Endothelial cell of umbilical vein (primary cell): ENCODE data around the gene CXXC5. TPM values are rescaled to one million over a fixed set of nuclear protein-coding genes. Genes with fewer than 3 reads are reported as not detected.
"Not testable (repeated sequence)": the region's sequence is repeated elsewhere in the genome, so short reads cannot be mapped to it uniquely, and the experiment has no call there.

Source experiments
- BruUV-seq: library from RNA; stranded (reverse); fragments of 400-500 nt; replicated peaks from 2 replicates; lab custom pipeline; 2021; lab: Mats Ljungman, UMichigan
- CTCF ChIA-PET: fragments of 300-600, 350-600 bp; sonication (Branson Sonifier 250); formaldehyde crosslinking; loops from one replicate; lab custom pipeline; 2021; ENCODE audit warnings: antibody characterized with exemption, inconsistent platforms; lab: Charles Lee
- POLR2A ChIA-PET: fragments of 300-600, 350-600 bp; sonication (Branson Sonifier 250); formaldehyde crosslinking; loops from one replicate; lab custom pipeline; 2021; ENCODE audit warnings: antibody characterized with exemption, inconsistent platforms; lab: Charles Lee
- DNase-seq: peaks from one replicate; pipeline ENCODE4 v3.0.0-alpha.2; 2011; ENCODE audit warnings: low read depth, low spot score
- FAIRE-seq: peaks from 2 replicates; lab custom pipeline; 2011; peaks lifted over from hg19 to GRCh38; lab: Jason Lieb, UNC
- H2AFZ ChIP-seq: 2 replicates; pipeline ENCODE4 v1.6.0; 2012; ENCODE audit warnings: low read depth, low read length, control low read depth, inconsistent platforms
- H3K27ac ChIP-seq: 2 replicates; pipeline ENCODE4 v1.5.1; 2011; ENCODE audit warnings: low read depth, mild to moderate bottlenecking, control low read depth, low read length, moderate library complexity; ENCODE audit not compliant: insufficient read depth
- H3K27me3 ChIP-seq, 2 experiments: 2 replicates each; pipeline versions ENCODE4 v1.6.0 to v1.6.1; 2011; ENCODE audit warnings: low read length in 2 of 2, mixed read lengths in 1 of 2; ENCODE audit not compliant: control insufficient read depth in 2 of 2, insufficient read depth in 2 of 2
- H3K36me3 ChIP-seq, 2 experiments: 2 replicates in 1 of 2; 3 replicates in 1 of 2; pipeline ENCODE4 v1.5.1; 2011; ENCODE audit warnings: low read length in 2 of 2, mild to moderate bottlenecking in 1 of 2, moderate library complexity in 1 of 2; ENCODE audit not compliant: control insufficient read depth in 2 of 2, insufficient read depth in 2 of 2; ENCODE audit errors: extremely low read depth in 1 of 2
- H3K4me1 ChIP-seq: 3 replicates; pipeline ENCODE4 v1.5.1; 2011; ENCODE audit warnings: mild to moderate bottlenecking, low read length; ENCODE audit not compliant: control insufficient read depth, insufficient read depth; ENCODE audit errors: extremely low read depth
- H3K4me2 ChIP-seq: 2 replicates; pipeline ENCODE4 v1.6.1; 2011; ENCODE audit warnings: low read length, control low read depth, mixed read lengths; ENCODE audit not compliant: insufficient read depth
- H3K4me3 ChIP-seq, 3 experiments: fragments of 200-600 bp in 1 of 3; sonication (generic), shearing (Covaris generic) in 1 of 3; replicated peaks in 1 of 3; 2 replicates each; pipeline ENCODE4 v1.5.1; 2011 to 2016; ENCODE audit warnings: control low read depth in 3 of 3, low read length in 3 of 3, mild to moderate bottlenecking in 2 of 3, inconsistent platforms in 1 of 3, low read depth in 1 of 3, moderate library complexity in 1 of 3; ENCODE audit not compliant: insufficient read depth in 1 of 3
- H3K79me2 ChIP-seq: 2 replicates; pipeline ENCODE4 v1.6.0; 2012; ENCODE audit warnings: low read length, inconsistent platforms; ENCODE audit not compliant: control insufficient read depth, insufficient read depth
- H3K9ac ChIP-seq: replicated peaks from 2 replicates; pipeline ENCODE3; 2011; ENCODE audit warnings: low read length, control low read depth; ENCODE audit not compliant: insufficient read depth; ENCODE audit errors: extremely low read depth
- H3K9me1 ChIP-seq: replicated peaks from 3 replicates; pipeline ENCODE4 v1.6.0; 2011; ENCODE audit warnings: mild to moderate bottlenecking, low read length; ENCODE audit not compliant: control insufficient read depth, insufficient read depth; ENCODE audit errors: extremely low read depth
- H3K9me3 ChIP-seq: replicated peaks from 2 replicates; pipeline ENCODE4 v1.5.1; 2012; ENCODE audit warnings: low read length, inconsistent platforms; ENCODE audit not compliant: control insufficient read depth, insufficient read depth
- H4K20me1 ChIP-seq: replicated peaks from 2 replicates; pipeline ENCODE3; 2011; ENCODE audit warnings: mild to moderate bottlenecking, low read length; ENCODE audit not compliant: control insufficient read depth, insufficient read depth; ENCODE audit errors: extremely low read depth
- EZH2 ChIP-seq: IDR thresholded peaks from 2 replicates; pipeline ENCODE4 v1.6.1; 2012; ENCODE audit warnings: borderline replicate concordance, low read depth, mild to moderate bottlenecking, moderate library complexity, low read length, inconsistent platforms; ENCODE audit not compliant: severe bottlenecking
- FOS ChIP-seq: IDR thresholded peaks from 2 replicates; pipeline ENCODE4 v1.6.1; 2011; ENCODE audit warnings: mild to moderate bottlenecking, low read length, moderate library complexity, borderline replicate concordance; ENCODE audit not compliant: insufficient read depth
- GATA2 ChIP-seq: IDR thresholded peaks from 2 replicates; pipeline ENCODE4 v1.7.0; 2011; ENCODE audit warnings: low read depth, mild to moderate bottlenecking, moderate library complexity, mixed read lengths, low read length; ENCODE audit not compliant: insufficient read length, insufficient read depth
- JUN ChIP-seq: IDR thresholded peaks from 2 replicates; pipeline ENCODE4 v1.6.1; 2011; ENCODE audit warnings: borderline replicate concordance, low read depth; ENCODE audit not compliant: insufficient read length, insufficient read depth
- MYC ChIP-seq: IDR thresholded peaks from one replicate; pipeline ENCODE4 v1.6.1; 2011; ENCODE audit warnings: mild to moderate bottlenecking, low read depth, low read length
- POLR2A ChIP-seq: IDR thresholded peaks from 2 replicates; pipeline ENCODE4 v1.6.1; 2012; ENCODE audit warnings: low read depth, mild to moderate bottlenecking, control low read depth, low read length
- POLR2AphosphoS5 ChIP-seq: IDR thresholded peaks from 2 replicates; pipeline ENCODE4 v1.6.1; 2012; ENCODE audit warnings: low read depth, mild to moderate bottlenecking, control low read depth, low read length, moderate library complexity; ENCODE audit not compliant: insufficient read depth
- dilution Hi-C: fragments of 300-500 bp; cut with MboI; formaldehyde crosslinking; loops from one replicate; pipeline ENCODE4 v1.15.0; 2019; ENCODE audit warnings: low sequenced_read_pairs; ENCODE audit not compliant: extremely low pct_ligation_motif_present
- intact Hi-C: fragments of 100-400 bp; cut with micrococcal nuclease; formaldehyde crosslinking; loops from one replicate; pipeline ENCODE4 v1.10.0; 2022
- polyA plus RNA-seq, 4 experiments: library from polyadenylated mRNA; depleted of rRNA in 3 of 4; stranded (reverse) in 3 of 4; unstranded in 1 of 4; fragments of >200 nt; gene quantifications; 2 replicates each; pipeline versions ENCODE4 v1.2.1 to v1.2.3, GENCODE V29; 2011 to 2012; ENCODE audit warnings: missing spikeins in 1 of 4
- total RNA-seq: library from RNA; stranded (reverse); gene quantifications from 2 replicates; pipeline ENCODE4 v1.2.3, GENCODE V29; 2021
- TF ChIP-seq, protein P1 (sequence below): IDR thresholded peaks from 2 replicates; pipeline ENCODE4 v1.6.1; 2011; ENCODE audit not compliant: insufficient read depth, insufficient read length
- TF ChIP-seq, protein P2 (sequence below), 2 donors: IDR thresholded peaks; 1 replicate in 1 of 2; 2 replicates in 1 of 2; pipeline ENCODE4 v1.5.1; 2011; ENCODE audit warnings: low read length in 2 of 2, mild to moderate bottlenecking in 2 of 2, moderate library complexity in 2 of 2, control low read depth in 1 of 2, inconsistent platforms in 1 of 2, low read depth in 1 of 2; ENCODE audit not compliant: insufficient read depth in 1 of 2; ENCODE audit errors: extremely low read depth in 1 of 2

CXXC5 gene
- total and polyA plus RNA-seq, 2 donors (not counting 3 experiments of a cell fraction or from before 2014, with no cell fraction given) = 2.7 to 5.5 TPM

DNA sequence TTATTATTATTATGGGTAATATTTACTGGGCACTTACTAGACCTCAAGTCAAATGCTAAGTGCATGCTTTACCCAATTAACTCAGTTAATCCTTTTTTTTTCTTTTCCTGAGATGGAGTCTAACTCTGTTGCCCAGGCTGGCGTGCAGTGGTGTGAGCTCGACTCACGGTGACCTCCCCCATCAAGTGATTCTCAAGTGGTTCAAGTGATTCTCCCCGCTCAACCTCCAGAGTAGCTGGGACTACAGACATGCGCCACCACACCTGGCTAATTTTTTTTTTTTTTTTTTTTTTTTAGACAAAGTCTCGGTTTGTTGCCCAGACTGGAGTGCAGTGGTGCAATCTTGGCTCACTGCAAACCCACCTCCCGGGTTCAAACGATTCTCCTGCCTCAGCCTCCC is 69.1 kb downstream of the CXXC5 start:
- dilution Hi-C loops = no loop called here
- Histone ChIP-seq H3K36me3 (no peaks in the 10 kb centered on the region), H3K9ac (no peak overlapping the region), H3K4me2 (no peak overlapping the region), H3K79me2 (no peaks in the 10 kb centered on the region), H3K4me1 (no peaks in the 10 kb centered on the region), H3K9me1 (no peaks in the 10 kb centered on the region), H4K20me1 (no peaks in the 10 kb centered on the region), H3K9me3 (no peaks in the 10 kb centered on the region), H2AFZ (no peak overlapping the region), H3K27me3 (peaks cover 4 to 6% of the 10 kb centered on the region in 2 experiments), H3K27ac (no peak overlapping the region), H3K4me3 (no peak overlapping the region)
- BruUV-seq = no TSS peak
- POLR2A ChIA-PET = no interaction called here
- FAIRE-seq (no peak), DNase-seq (no peak)
- CTCF ChIA-PET = interaction anchor here (1.6 kb wide), 1 partner anchor 82 kb away, joined by 3 read pairs; no protein-coding TSS in a partner anchor
- no peak for TF ChIP-seq EZH2
- TF ChIP-seq, protein P1, sequence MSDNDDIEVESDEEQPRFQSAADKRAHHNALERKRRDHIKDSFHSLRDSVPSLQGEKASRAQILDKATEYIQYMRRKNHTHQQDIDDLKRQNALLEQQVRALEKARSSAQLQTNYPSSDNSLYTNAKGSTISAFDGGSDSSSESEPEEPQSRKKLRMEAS = no peak
- TF ChIP-seq, protein P2, sequence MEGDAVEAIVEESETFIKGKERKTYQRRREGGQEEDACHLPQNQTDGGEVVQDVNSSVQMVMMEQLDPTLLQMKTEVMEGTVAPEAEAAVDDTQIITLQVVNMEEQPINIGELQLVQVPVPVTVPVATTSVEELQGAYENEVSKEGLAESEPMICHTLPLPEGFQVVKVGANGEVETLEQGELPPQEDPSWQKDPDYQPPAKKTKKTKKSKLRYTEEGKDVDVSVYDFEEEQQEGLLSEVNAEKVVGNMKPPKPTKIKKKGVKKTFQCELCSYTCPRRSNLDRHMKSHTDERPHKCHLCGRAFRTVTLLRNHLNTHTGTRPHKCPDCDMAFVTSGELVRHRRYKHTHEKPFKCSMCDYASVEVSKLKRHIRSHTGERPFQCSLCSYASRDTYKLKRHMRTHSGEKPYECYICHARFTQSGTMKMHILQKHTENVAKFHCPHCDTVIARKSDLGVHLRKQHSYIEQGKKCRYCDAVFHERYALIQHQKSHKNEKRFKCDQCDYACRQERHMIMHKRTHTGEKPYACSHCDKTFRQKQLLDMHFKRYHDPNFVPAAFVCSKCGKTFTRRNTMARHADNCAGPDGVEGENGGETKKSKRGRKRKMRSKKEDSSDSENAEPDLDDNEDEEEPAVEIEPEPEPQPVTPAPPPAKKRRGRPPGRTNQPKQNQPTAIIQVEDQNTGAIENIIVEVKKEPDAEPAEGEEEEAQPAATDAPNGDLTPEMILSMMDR (IDR thresholded peaks at IDR 0.05; ENCODE audit: extremely low read depth in 1 of 2, insufficient read depth in 1 of 2, low read depth in 1 of 2, low read length in 2 of 2) = no peak
- no peak for TF ChIP-seq JUN
- no peak for TF ChIP-seq POLR2A
- no peak for TF ChIP-seq MYC
- no peak for TF ChIP-seq FOS
- no peak for TF ChIP-seq POLR2AphosphoS5
- no peak for TF ChIP-seq GATA2
- intact Hi-C loops = no loop called here

GRCh38 chr5:139718403-139718802 is 70.3 kb downstream of the CXXC5 start:
- H3K4me2 ChIP-seq, DNase-seq, H3K4me3 ChIP-seq, POLR2A ChIA-PET, FAIRE-seq, H3K27ac ChIP-seq, dilution Hi-C loops, H4K20me1 ChIP-seq, H3K9me1 ChIP-seq, H3K36me3 ChIP-seq, H3K79me2 ChIP-seq, H2AFZ ChIP-seq, CTCF ChIA-PET, H3K9ac ChIP-seq, H3K27me3 ChIP-seq, intact Hi-C loops, H3K9me3 ChIP-seq, BruUV-seq, H3K4me1 ChIP-seq: not testable (repeated sequence)

- H3K4me3 ChIP-seq, H3K9me1 ChIP-seq, H3K4me1 ChIP-seq, BruUV-seq, dilution Hi-C loops, H3K27ac ChIP-seq, H4K20me1 ChIP-seq, H3K4me2 ChIP-seq, H3K36me3 ChIP-seq, H2AFZ ChIP-seq, FAIRE-seq, POLR2A ChIA-PET, H3K79me2 ChIP-seq, DNase-seq, H3K9me3 ChIP-seq, H3K9ac ChIP-seq, CTCF ChIA-PET, intact Hi-C loops, H3K27me3 ChIP-seq: not testable (repeated sequence)
Observed at GRCh38 chr5:139719970-139720369, 71.8 kb downstream of the CXXC5 start.
